Femur (tissue), 1 donor: ENCODE results near the gene NPY4R2.
"Not testable (repeated sequence)": the region's sequence is repeated elsewhere in the genome, so short reads cannot be mapped to it uniquely, and the experiment has no call there.

ENCODE experiments used
- DNase-seq: peaks from one replicate; pipeline ENCODE4 v3.0.0-alpha.2; 2017

The NPY4R2 gene

GRCh38 chr10:47918475-47918874, at the start of gene NPY4R2:
TSS of gene NPY4R2 (plus strand) at chr10:47918662. CDS start at chr10:47921988, 3,326 bp downstream.
- not testable (repeated sequence) for DNase-seq

GRCh38 chr10:47870887-47871286, 47.6 kb upstream of the NPY4R2 start:
- DNase-seq = not testable (repeated sequence)

GRCh38 chr10:47871485-47872180, 46.8 kb upstream of the NPY4R2 start:
- not testable (repeated sequence) for DNase-seq

GRCh38 chr10:47872236-47872635, 46.2 kb upstream of the NPY4R2 start:
- DNase-seq = not testable (repeated sequence)

GRCh38 chr10:47884239-47884638, 34.2 kb upstream of the NPY4R2 start:
- not testable (repeated sequence) for DNase-seq

GRCh38 chr10:47884934-47885333, 33.5 kb upstream of the NPY4R2 start:
- DNase-seq = not testable (repeated sequence)

GRCh38 chr10:47886356-47886755, 32.1 kb upstream of the NPY4R2 start:
- not testable (repeated sequence) for DNase-seq

- not testable (repeated sequence) for DNase-seq
Observed at GRCh38 chr10:47886827-47887226, 31.6 kb upstream of the NPY4R2 start.

- DNase-seq = not testable (repeated sequence)
Observed at GRCh38 chr10:47890737-47891136, 27.7 kb upstream of the NPY4R2 start.

- not testable (repeated sequence) for DNase-seq
Observed at GRCh38 chr10:47892494-47893261, 25.8 kb upstream of the NPY4R2 start.

- not testable (repeated sequence) for DNase-seq
Observed at GRCh38 chr10:47894571-47894970, 23.9 kb upstream of the NPY4R2 start.

GRCh38 chr10:47897813-47898212, 20.6 kb upstream of the NPY4R2 start:
- DNase-seq = not testable (repeated sequence)

GRCh38 chr10:47909333-47909732, 9.1 kb upstream of the NPY4R2 start:
- DNase-seq = not testable (repeated sequence)

- not testable (repeated sequence) for DNase-seq
Observed at GRCh38 chr10:47910486-47910885, 8.0 kb upstream of the NPY4R2 start.

GRCh38 chr10:47914052-47914451, 4.4 kb upstream of the NPY4R2 start:
- not testable (repeated sequence) for DNase-seq

- DNase-seq = not testable (repeated sequence)
Observed at GRCh38 chr10:47915849-47916548, 2.5 kb upstream of the NPY4R2 start.

- not testable (repeated sequence) for DNase-seq
Observed at GRCh38 chr10:47920610-47921009, 2.1 kb downstream of the NPY4R2 start.

GRCh38 chr10:47922503-47922902, 4.0 kb downstream of the NPY4R2 start:
- DNase-seq = not testable (repeated sequence)

- not testable (repeated sequence) for DNase-seq
Observed at GRCh38 chr10:47924628-47925027, 6.2 kb downstream of the NPY4R2 start.

GRCh38 chr10:47927147-47927916, 8.9 kb downstream of the NPY4R2 start:
- DNase-seq = not testable (repeated sequence)

GRCh38 chr10:47928225-47928624, 9.8 kb downstream of the NPY4R2 start:
- DNase-seq = not testable (repeated sequence)

- not testable (repeated sequence) for DNase-seq
Observed at GRCh38 chr10:47932824-47933223, 14.4 kb downstream of the NPY4R2 start.
